GM19193 (cell line): Measurements from ENCODE around the gene GABRQ.
"Not testable (repeated sequence)": the region's sequence is repeated elsewhere in the genome, so short reads cannot be mapped to it uniquely, and the experiment has no call there.

Experiments used
- POLR2A ChIP-seq: IDR thresholded peaks from 4 replicates; pipeline ENCODE4 v1.6.1; 2011; ENCODE audit not compliant: insufficient read depth, insufficient read length; ENCODE audit errors: extremely low read depth

Gene GABRQ

DNA sequence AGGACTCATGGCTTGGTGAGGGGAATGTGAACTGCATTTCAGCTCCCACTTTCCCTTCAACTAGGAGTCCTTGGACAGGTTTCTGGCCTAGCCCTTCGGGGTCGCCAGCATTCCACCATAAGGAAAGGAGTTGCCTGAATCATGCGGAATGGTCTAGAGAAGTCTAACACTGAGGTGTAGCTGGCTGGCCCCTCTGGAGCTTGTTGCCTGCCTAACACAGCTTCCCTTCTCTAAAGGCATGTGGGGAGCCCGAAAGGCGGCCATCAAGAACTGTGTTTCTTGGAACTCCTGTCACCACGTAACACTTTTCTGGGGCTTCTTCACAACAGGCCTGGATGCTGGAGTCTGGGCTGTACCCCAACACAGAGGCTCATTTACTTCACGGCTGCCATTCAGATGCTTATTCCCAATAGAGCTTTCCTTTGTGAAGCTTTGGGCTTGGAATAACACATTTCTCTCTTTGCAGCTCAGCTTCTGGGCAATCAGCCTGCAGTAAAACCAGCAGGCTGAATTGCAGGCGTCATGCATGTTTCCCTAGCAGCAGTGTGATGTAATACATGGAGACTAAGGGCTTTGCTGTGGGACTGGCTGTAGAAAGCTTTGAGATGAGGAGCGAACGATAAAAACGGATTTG lies 5.4 kb downstream of the GABRQ start:
- no peak for TF ChIP-seq POLR2A

DNA sequence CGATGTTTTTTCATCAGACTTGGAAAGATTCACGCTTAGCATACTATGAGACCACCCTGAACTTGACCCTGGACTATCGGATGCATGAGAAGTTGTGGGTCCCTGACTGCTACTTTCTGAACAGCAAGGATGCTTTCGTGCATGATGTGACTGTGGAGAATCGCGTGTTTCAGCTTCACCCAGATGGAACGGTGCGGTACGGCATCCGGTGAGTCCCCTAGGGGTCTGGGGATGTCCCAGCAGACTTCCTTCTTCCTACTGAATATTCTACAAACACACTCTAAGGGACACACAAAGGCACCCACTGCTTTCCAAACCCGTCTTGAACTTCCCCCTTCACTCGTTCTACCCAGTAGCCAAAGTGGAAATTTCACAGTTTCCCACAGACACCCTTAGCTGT lies 9.3 kb downstream of the GABRQ start:
- TF ChIP-seq POLR2A: no peak

DNA sequence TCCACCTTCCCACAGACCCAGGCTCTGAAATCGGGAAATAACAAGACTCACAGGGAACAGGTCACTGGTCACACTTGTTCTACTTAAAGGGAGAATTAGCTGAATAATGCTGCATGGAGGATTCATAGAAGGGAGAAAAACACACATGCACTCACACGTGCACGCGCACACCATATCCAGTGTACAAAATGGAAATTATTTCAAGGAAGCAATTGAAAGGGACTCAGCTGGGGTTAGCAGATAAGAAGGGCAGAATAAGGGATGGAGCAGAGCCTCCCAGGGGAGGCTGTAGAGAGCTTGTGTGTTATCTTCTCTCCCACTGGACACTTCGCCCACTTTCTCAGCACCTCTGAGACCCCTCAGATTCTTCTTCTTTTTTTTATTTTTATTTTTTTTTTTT lies 10.3 kb downstream of the GABRQ start:
- TF ChIP-seq POLR2A: no peak

DNA sequence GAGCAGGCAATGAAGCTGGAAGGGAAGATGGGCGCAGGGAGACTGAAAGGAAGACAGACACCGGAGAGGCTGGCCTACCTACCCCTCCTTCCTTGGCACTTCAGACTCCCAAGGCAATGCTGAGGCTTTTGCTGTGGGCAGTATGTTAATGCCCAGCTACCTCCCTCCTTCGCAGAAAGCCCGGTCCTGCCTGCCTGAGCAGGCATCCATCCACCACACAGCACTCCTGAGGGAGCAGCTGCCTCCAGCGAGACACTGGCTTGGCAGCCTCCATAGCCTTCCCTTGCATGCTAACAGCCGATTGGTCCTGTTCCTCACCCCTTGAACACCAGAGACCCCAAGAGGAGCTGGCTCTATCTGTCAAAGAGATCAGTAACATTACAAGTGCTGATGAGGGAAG lies 14.4 kb downstream of the GABRQ start:
- TF ChIP-seq POLR2A: no peak

DNA sequence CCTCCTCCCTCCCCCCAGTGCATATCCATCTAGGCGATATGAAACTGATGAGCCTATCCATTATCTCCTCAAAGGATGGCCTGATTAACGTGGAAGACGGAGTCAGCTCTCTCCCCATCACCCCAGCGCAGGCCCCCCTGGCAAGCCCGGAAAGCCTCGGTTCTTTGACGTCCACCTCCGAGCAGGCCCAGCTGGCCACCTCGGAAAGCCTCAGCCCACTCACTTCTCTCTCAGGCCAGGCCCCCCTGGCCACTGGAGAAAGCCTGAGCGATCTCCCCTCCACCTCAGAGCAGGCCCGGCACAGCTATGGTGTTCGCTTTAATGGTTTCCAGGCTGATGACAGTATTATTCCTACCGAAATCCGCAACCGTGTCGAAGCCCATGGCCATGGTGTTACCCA lies 14.8 kb downstream of the GABRQ start:
- no peak for TF ChIP-seq POLR2A

DNA sequence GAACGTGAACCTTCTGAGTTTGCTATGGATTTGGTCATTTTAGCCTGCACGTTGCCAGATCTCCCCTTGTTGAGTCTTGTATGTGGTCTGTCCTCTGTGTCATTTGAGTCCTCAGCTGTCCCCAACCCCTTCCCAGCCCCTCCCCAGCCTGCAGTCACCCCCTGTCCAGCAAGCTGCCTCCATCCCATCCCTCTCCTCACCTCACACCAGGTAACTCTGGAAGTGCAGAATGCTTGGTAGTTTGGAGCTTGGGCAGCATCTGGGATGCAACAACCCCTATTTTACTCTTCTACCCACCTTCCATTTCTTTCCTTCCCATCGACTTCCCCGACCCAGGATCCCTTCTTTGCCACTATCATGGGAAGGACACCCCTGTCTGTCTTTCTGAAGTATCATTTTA lies 18.4 kb downstream of the GABRQ start:
- no peak for TF ChIP-seq POLR2A

DNA sequence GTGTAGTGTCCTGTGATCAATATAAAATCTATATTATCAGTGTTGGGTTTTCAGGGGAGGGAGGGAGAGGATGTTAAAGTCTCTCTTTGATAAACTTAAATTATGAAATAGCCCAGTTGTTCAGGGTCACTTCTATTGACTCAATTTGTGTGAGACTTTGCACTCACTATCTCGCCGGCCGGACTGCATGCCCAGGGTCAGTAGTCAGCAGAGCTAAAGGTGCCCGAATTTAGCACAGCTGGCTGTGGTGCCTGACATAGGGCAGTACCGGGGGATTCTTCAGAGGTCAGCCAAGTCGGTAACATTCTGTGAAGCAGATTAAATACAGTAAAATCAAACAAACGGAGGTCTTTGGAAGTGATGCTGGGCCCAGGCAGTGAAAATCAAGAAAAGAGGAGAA lies 19.2 kb downstream of the GABRQ start:
- TF ChIP-seq POLR2A: no peak

DNA sequence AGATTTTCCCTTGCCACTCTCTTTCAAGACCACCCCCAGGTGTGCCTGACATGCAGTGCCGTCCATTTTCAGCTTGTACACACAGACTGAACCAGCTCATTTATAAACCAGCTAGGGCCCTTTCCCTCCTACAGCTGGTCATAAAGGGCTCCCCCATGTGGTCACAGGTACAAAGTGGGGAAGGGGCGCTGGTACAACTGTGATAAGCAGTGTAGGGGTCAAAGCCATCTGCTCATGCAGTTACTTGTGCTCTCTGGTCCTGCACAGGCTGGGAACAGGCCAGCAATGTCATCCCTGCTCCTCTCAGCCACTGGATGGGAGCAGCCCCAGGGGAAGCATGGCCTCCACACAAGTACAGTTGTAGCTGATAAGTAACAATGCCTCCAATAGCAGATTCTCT lies 20.6 kb downstream of the GABRQ start:
- TF ChIP-seq POLR2A: no peak

DNA sequence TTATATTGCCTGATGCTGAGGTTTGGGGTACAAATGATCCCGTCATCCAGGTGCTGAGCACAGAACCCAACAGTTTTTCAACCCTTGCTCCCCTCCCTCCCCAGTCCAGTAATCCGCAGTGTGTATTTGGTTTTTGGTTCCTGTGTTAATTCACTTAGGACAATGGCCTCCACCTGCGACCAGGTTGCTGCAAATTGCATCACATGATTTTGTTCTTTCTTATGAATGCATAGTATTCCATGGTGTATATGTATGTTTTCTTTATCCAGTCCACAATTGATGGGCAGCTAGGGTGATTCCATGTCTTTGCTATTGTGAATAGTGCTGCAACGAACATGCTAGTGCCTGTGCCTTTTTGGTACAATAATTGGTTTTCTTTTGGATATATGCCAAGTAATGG lies 25.4 kb downstream of the GABRQ start:
- TF ChIP-seq POLR2A: no peak

DNA sequence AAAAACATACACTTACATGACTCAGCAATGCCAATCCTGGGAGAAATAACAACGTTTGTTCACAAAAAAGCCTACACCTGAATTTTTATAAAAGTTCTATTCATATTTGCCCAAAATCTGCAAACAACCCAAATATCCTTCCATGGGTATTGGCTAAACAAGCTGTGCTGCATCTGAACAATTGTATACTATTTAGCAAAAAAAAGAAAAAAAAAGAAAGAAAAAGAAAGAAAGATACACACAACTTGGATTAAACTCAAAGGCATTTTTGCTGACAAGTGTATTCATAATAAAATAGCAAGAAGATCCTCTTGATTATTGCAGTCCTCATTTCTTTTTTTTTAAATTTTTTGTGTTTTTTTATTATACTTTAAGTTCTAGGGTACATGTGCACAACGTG lies 36.4 kb downstream of the GABRQ start:
- TF ChIP-seq POLR2A: no peak

DNA sequence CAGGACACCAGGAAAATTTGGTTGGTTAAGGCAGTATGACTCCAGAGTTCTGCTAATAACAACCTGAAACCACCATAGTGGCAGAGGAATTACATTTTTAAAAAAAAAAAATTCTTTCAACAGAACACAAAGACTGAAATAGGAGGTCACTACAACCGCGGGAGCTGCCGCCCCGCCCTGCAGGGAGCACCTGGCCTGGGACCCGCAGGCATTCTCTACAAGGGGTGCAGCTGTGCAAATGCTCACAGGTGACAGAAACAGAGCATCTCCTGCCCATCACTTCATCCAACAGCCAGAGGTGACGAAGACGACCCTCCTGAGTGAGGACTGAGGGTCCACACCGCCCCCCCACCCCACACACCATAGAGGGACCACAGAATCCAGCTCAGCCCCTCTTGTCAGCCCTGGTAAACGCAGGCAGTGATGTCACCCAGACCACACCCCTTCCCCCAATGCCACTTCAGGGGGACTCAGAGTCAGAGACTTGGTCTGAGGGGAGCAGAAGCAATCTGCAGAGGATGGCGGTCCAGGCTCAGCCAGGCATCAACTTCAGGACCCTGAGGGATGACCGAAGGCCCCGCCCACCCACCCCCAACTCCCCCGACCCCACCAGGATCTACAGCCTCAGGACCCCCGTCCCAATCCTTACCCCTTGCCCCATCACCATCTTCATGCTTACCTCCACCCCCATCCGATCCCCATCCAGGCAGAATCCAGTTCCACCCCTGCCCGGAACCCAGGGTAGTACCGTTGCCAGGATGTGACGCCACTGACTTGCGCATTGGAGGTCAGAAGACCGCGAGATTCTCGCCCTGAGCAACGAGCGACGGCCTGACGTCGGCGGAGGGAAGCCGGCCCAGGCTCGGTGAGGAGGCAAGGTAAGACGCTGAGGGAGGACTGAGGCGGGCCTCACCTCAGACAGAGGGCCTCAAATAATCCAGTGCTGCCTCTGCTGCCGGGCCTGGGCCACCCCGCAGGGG lies 60.5 kb downstream of the GABRQ start, which contains the start of gene MAGEA3:
TSS of gene MAGEA3 (plus strand) at position 843 of the 980 bp plus-strand sequence. CDS start 2,039 bp downstream, outside the sequence.
- TF ChIP-seq POLR2A: not testable (repeated sequence)
